ENCODE data around the gene BHLHE40. TPM values are rescaled to one million over a fixed set of nuclear protein-coding genes. Genes with fewer than 3 reads are reported as not detected.

BHLHE40 gene
- total and polyA plus RNA-seq, 4 donors = 28.5 to 204 (median 88.4) TPM

GRCh38 chr3:5012367-5012766 is 33.1 kb downstream of the BHLHE40 start:
- no peak for ATAC-seq (ENCODE audit: insufficient read depth, low FRiP score)

DNA sequence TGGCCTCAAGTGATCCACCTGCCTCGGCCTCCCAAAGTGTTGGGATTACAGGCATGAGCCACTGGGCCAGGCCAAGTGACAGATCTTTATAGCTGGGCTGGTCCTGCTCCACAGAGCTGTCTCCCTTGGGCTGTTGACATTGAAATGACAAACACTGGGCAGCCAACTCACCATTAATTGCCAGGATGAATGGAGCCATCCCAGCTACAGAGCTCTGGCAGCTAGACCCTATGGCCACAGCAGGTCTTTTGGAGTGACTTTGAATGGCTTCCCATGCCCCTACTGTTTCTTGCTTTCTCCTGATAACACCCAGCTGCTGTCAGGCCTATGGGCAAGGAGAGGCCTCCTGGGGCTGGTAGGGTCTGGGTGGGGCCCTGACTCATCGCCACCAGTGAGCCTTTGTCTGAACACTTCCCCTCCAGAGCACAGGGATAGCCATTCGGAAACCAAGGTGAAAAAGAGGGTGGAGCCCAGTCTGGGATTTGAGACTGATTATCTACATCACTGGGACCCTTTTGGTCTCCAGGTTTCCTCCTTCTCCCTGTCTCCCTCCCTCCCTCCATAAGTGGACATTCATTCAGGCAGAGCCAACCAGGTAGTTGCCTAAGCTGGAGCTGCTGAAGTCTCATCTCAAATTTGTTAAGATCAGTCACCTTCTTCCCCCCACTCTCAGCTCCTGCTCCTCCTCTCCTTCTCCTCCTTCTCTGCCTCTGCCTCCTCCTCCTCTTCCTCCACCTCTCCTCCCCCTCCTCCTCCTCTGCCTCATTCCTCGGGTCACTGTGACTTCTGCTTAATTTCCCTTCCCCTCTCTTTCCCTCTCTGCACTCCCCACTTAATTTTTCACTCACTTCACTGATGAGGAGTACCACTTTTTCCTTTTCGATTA is 34.0 kb downstream of the BHLHE40 start:
- WGBS, 2 donors = 56 to 70% methylated on average over 5 of the region's 5 CpGs
- H3K36me3 ChIP-seq (ENCODE audit: control insufficient read depth in 4 of 4, insufficient read depth in 4 of 4, low read length in 4 of 4) = no peaks in the 10 kb centered on the region
- TF ChIP-seq CTCF (IDR thresholded peaks at IDR 0.05; ENCODE audit: control extremely low read depth, extremely low read depth) = no peak
- no peak overlapping the region for H3K9ac ChIP-seq (ENCODE audit: insufficient read depth in 1 of 2, low read length in 2 of 2)
- no peak overlapping the region for H3K4me3 ChIP-seq
- no peaks in the 10 kb centered on the region for H3K9me3 ChIP-seq (ENCODE audit: control insufficient read depth in 4 of 4, insufficient read depth in 3 of 4, low read length in 3 of 4)
- no peak for ATAC-seq (ENCODE audit: insufficient read depth, low FRiP score)
- H3K27me3 ChIP-seq (ENCODE audit: control insufficient read depth in 3 of 3, insufficient read depth in 3 of 3, low read length in 2 of 3) = no peaks in the 10 kb centered on the region
- peaks cover 0 to 11% (median 0%) of the 10 kb centered on the region in 5 donors for H3K4me1 ChIP-seq (ENCODE audit: control insufficient read depth in 5 of 5, insufficient read depth in 5 of 5, low read length in 5 of 5)
- no peak overlapping the region for H3K27ac ChIP-seq (ENCODE audit: low read depth in 1 of 2, low read length in 1 of 2)
- DNase-seq = no peak

More at GRCh38 chr3:5012367-5012766, 33.1 kb downstream of the BHLHE40 start:
- Histone ChIP-seq H3K27me3 (ENCODE audit: control insufficient read depth in 3 of 3, insufficient read depth in 3 of 3, low read length in 2 of 3) (no peaks in the 10 kb centered on the region), H3K36me3 (ENCODE audit: control insufficient read depth in 4 of 4, insufficient read depth in 4 of 4, low read length in 4 of 4) (no peaks in the 10 kb centered on the region), H3K9ac (ENCODE audit: insufficient read depth in 1 of 2, low read length in 2 of 2) (no peak overlapping the region), H3K27ac (ENCODE audit: low read depth in 1 of 2, low read length in 1 of 2) (no peak overlapping the region), H3K9me3 (ENCODE audit: control insufficient read depth in 4 of 4, insufficient read depth in 3 of 4, low read length in 3 of 4) (no peaks in the 10 kb centered on the region), H3K4me3 (no peak overlapping the region), H3K4me1 (ENCODE audit: control insufficient read depth in 5 of 5, insufficient read depth in 5 of 5, low read length in 5 of 5) (peaks cover 0 to 8% (median 0%) of the 10 kb centered on the region in 5 donors)
- 28 to 40% methylated on average over 2 of the region's 2 CpGs for WGBS, 2 donors
- no peak for TF ChIP-seq CTCF (IDR thresholded peaks at IDR 0.05; ENCODE audit: control extremely low read depth, extremely low read depth)
- no peak for DNase-seq

- no peaks in the 10 kb centered on the region for H3K36me3 ChIP-seq (ENCODE audit: control insufficient read depth in 4 of 4, insufficient read depth in 4 of 4, low read length in 4 of 4)
- no peak for TF ChIP-seq CTCF (IDR thresholded peaks at IDR 0.05; ENCODE audit: control extremely low read depth, extremely low read depth)
- WGBS, 2 donors = 84 to 85% methylated on average over 7 of the region's 7 CpGs
- no peaks in the 10 kb centered on the region for H3K27me3 ChIP-seq (ENCODE audit: control insufficient read depth in 3 of 3, insufficient read depth in 3 of 3, low read length in 2 of 3)
- no peak overlapping the region for H3K27ac ChIP-seq (ENCODE audit: low read depth in 1 of 2, low read length in 1 of 2)
- no peak for ATAC-seq (ENCODE audit: insufficient read depth, low FRiP score)
- H3K9ac ChIP-seq (ENCODE audit: insufficient read depth in 1 of 2, low read length in 2 of 2) = no peak overlapping the region
- DNase-seq = no peak
- no peaks in the 10 kb centered on the region for H3K9me3 ChIP-seq (ENCODE audit: control insufficient read depth in 4 of 4, insufficient read depth in 3 of 4, low read length in 3 of 4)
- H3K4me3 ChIP-seq = no peak overlapping the region
- H3K4me1 ChIP-seq (ENCODE audit: control insufficient read depth in 5 of 5, insufficient read depth in 5 of 5, low read length in 5 of 5) = peaks cover 0 to 13% (median 0%) of the 10 kb centered on the region in 5 donors
These were observed 35.2 kb downstream of the BHLHE40 start for GRCh38 chr3:5014391-5014790.

All from lung (tissue), 12 donors.